ENCODE data around the gene NME2.
A peak's percentile ranks its signal among the peaks of the same experiment; 100 is the strongest.
"Not testable (repeated sequence)": the region's sequence is repeated elsewhere in the genome, so short reads cannot be mapped to it uniquely, and the experiment has no call there.

The NME2 gene

GRCh38 chr17:51166198-51166986 is at the start of gene NME2:
NME2 (plus strand) TSS chr17:51166411; CDS start chr17:51166831, 420 bp downstream.
- Histone ChIP-seq H3K9ac (ENCODE audit: low read length in 2 of 2) (peak within 1 kb of the TSS; percentile 93 to 97), H3K9me3 (ENCODE audit: control insufficient read depth in 2 of 2, low read length in 2 of 2) (no peaks in the 10 kb centered on the region), H3K4me1 (ENCODE audit: control insufficient read depth, insufficient read depth, low read length) (peaks cover 18% of the 10 kb centered on the region), H3K27me3 (ENCODE audit: control insufficient read depth in 1 of 2, insufficient read depth in 2 of 2, low read length in 2 of 2) (no peaks in the 10 kb centered on the region), H3K36me3 (ENCODE audit: control insufficient read depth in 2 of 2, insufficient read depth in 2 of 2, low read length in 2 of 2) (peaks cover 23% of the 10 kb centered on the region in 2 donors), H3K27ac (ENCODE audit: low read length) (peak within 1 kb of the TSS; percentile 89), H3K4me3 (ENCODE audit: low read length in 2 of 2) (peak within 1 kb of the TSS; percentile 85 to 92)

- Histone ChIP-seq H3K9ac (ENCODE audit: low read length in 2 of 2) (peak overlapping the region; percentile 42 to 97), H3K4me1 (ENCODE audit: control insufficient read depth, insufficient read depth, low read length) (peaks cover 18% of the 10 kb centered on the region), H3K27ac (ENCODE audit: low read length) (peak overlapping the region; percentile 95), H3K36me3 (ENCODE audit: control insufficient read depth in 2 of 2, insufficient read depth in 2 of 2, low read length in 2 of 2) (no peaks in the 10 kb centered on the region), H3K9me3 (ENCODE audit: control insufficient read depth in 2 of 2, low read length in 2 of 2) (no peaks in the 10 kb centered on the region), H3K4me3 (ENCODE audit: low read length in 2 of 2) (peak overlapping the region; percentile 97 to 98), H3K27me3 (ENCODE audit: control insufficient read depth in 1 of 2, insufficient read depth in 2 of 2, low read length in 2 of 2) (no peaks in the 10 kb centered on the region)
Observed at GRCh38 chr17:51118330-51119195, 47.6 kb upstream of the NME2 start.

GRCh38 chr17:51119415-51120356 is 46.5 kb upstream of the NME2 start:
- Histone ChIP-seq H3K4me3 (ENCODE audit: low read length in 2 of 2) (peak overlapping the region; percentile 97 to 98), H3K9ac (ENCODE audit: low read length in 2 of 2) (peak overlapping the region; percentile 97), H3K36me3 (ENCODE audit: control insufficient read depth in 2 of 2, insufficient read depth in 2 of 2, low read length in 2 of 2) (no peaks in the 10 kb centered on the region), H3K27me3 (ENCODE audit: control insufficient read depth in 1 of 2, insufficient read depth in 2 of 2, low read length in 2 of 2) (no peaks in the 10 kb centered on the region), H3K4me1 (ENCODE audit: control insufficient read depth, insufficient read depth, low read length) (peaks cover 18% of the 10 kb centered on the region), H3K9me3 (ENCODE audit: control insufficient read depth in 2 of 2, low read length in 2 of 2) (no peaks in the 10 kb centered on the region), H3K27ac (ENCODE audit: low read length) (peak overlapping the region; percentile 95)

- peak overlapping the region; percentile 97 to 98 for H3K4me3 ChIP-seq (ENCODE audit: low read length in 2 of 2)
- H3K9ac ChIP-seq (ENCODE audit: low read length in 2 of 2): peak overlapping the region; percentile 97
- H3K9me3 ChIP-seq (ENCODE audit: control insufficient read depth in 2 of 2, low read length in 2 of 2): no peaks in the 10 kb centered on the region
- no peaks in the 10 kb centered on the region for H3K36me3 ChIP-seq (ENCODE audit: control insufficient read depth in 2 of 2, insufficient read depth in 2 of 2, low read length in 2 of 2)
- peaks cover 18% of the 10 kb centered on the region for H3K4me1 ChIP-seq (ENCODE audit: control insufficient read depth, insufficient read depth, low read length)
- peak overlapping the region; percentile 95 for H3K27ac ChIP-seq (ENCODE audit: low read length)
- H3K27me3 ChIP-seq (ENCODE audit: control insufficient read depth in 1 of 2, insufficient read depth in 2 of 2, low read length in 2 of 2): no peaks in the 10 kb centered on the region
Observed at GRCh38 chr17:51120357-51120738, 45.9 kb upstream of the NME2 start.

- Histone ChIP-seq H3K27me3 (ENCODE audit: control insufficient read depth in 1 of 2, insufficient read depth in 2 of 2, low read length in 2 of 2) (no peaks in the 10 kb centered on the region), H3K36me3 (ENCODE audit: control insufficient read depth in 2 of 2, insufficient read depth in 2 of 2, low read length in 2 of 2) (no peaks in the 10 kb centered on the region), H3K4me3 (ENCODE audit: low read length in 2 of 2) (peak within 1 kb of the TSS; percentile 97 to 98), H3K9ac (ENCODE audit: low read length in 2 of 2) (peak within 1 kb of the TSS; percentile 97 to 100), H3K9me3 (ENCODE audit: control insufficient read depth in 2 of 2, low read length in 2 of 2) (no peaks in the 10 kb centered on the region), H3K27ac (ENCODE audit: low read length) (peak within 1 kb of the TSS; percentile 100), H3K4me1 (ENCODE audit: control insufficient read depth, insufficient read depth, low read length) (peaks cover 18% of the 10 kb centered on the region)
Observed at GRCh38 chr17:51120739-51121619, 45.2 kb upstream of the NME2 start, which contains the start of gene SPAG9. SPAG9 (minus strand) TSS chr17:51120868; CDS start chr17:51120656, 212 bp downstream.

- peaks cover 18% of the 10 kb centered on the region for H3K4me1 ChIP-seq (ENCODE audit: control insufficient read depth, insufficient read depth, low read length)
- H3K4me3 ChIP-seq (ENCODE audit: low read length in 2 of 2): peak overlapping the region; percentile 75 to 78
- peak overlapping the region; percentile 93 to 100 for H3K9ac ChIP-seq (ENCODE audit: low read length in 2 of 2)
- no peaks in the 10 kb centered on the region for H3K27me3 ChIP-seq (ENCODE audit: control insufficient read depth in 1 of 2, insufficient read depth in 2 of 2, low read length in 2 of 2)
- H3K27ac ChIP-seq (ENCODE audit: low read length): peak overlapping the region; percentile 100
- H3K36me3 ChIP-seq (ENCODE audit: control insufficient read depth in 2 of 2, insufficient read depth in 2 of 2, low read length in 2 of 2): no peaks in the 10 kb centered on the region
- no peaks in the 10 kb centered on the region for H3K9me3 ChIP-seq (ENCODE audit: control insufficient read depth in 2 of 2, low read length in 2 of 2)
Observed at GRCh38 chr17:51121620-51122472, 44.4 kb upstream of the NME2 start.

GRCh38 chr17:51122473-51123115 is 43.6 kb upstream of the NME2 start:
- not testable (repeated sequence) for H3K9me3 ChIP-seq (ENCODE audit: control insufficient read depth in 2 of 2, low read length in 2 of 2); H3K27me3 ChIP-seq (ENCODE audit: control insufficient read depth in 1 of 2, insufficient read depth in 2 of 2, low read length in 2 of 2); H3K36me3 ChIP-seq (ENCODE audit: control insufficient read depth in 2 of 2, insufficient read depth in 2 of 2, low read length in 2 of 2)
- H3K27ac ChIP-seq (ENCODE audit: low read length): peak overlapping the region; percentile 100
- peak overlapping the region in 1 of 2 donors; percentile 78 for H3K4me3 ChIP-seq (ENCODE audit: low read length in 2 of 2)
- peak overlapping the region in 1 of 2 donors; percentile 93 for H3K9ac ChIP-seq (ENCODE audit: low read length in 2 of 2)
- H3K4me1 ChIP-seq (ENCODE audit: control insufficient read depth, insufficient read depth, low read length): peaks cover 18% of the 10 kb centered on the region

- H3K27me3 ChIP-seq (ENCODE audit: control insufficient read depth in 1 of 2, insufficient read depth in 2 of 2, low read length in 2 of 2): no peaks in the 10 kb centered on the region
- no peaks in the 10 kb centered on the region for H3K9me3 ChIP-seq (ENCODE audit: control insufficient read depth in 2 of 2, low read length in 2 of 2)
- no peaks in the 10 kb centered on the region for H3K36me3 ChIP-seq (ENCODE audit: control insufficient read depth in 2 of 2, insufficient read depth in 2 of 2, low read length in 2 of 2)
- no peak overlapping the region for H3K27ac ChIP-seq (ENCODE audit: low read length)
- no peak overlapping the region for H3K4me3 ChIP-seq (ENCODE audit: low read length in 2 of 2)
- H3K9ac ChIP-seq (ENCODE audit: low read length in 2 of 2): no peak overlapping the region
- peaks cover 17% of the 10 kb centered on the region for H3K4me1 ChIP-seq (ENCODE audit: control insufficient read depth, insufficient read depth, low read length)
Observed at GRCh38 chr17:51124640-51125503, 41.3 kb upstream of the NME2 start.
